HEK293 (cell line): ENCODE results near the gene SIM2.
A peak's percentile ranks its signal among the peaks of the same experiment; 100 is the strongest.

Source experiments
- CTCF ChIA-PET: fragments of 350-600 bp; formaldehyde crosslinking; extraction: SDS; loops from one replicate; lab custom pipeline; 2021; ENCODE audit warnings: antibody characterized with exemption; lab: Yijun Ruan, JAX
- POLR2A ChIA-PET: fragments of 300-600 bp; formaldehyde crosslinking; extraction: SDS; loops from one replicate; lab custom pipeline; 2020; ENCODE audit warnings: antibody characterized with exemption, inconsistent platforms; lab: Yijun Ruan, JAX
- H3K27ac ChIP-seq: fragments of 200-500 bp; sonication (Bioruptor generic); 2 replicates; pipeline ENCODE4 v1.5.1; 2014; ENCODE audit warnings: low read depth, low read length, control low read depth, inconsistent platforms; ENCODE audit errors: extremely low read depth
- H3K36me3 ChIP-seq, 2 experiments: fragments of 200-500 bp in 1 of 2; sonication (Bioruptor generic) in 1 of 2; 1 replicate in 1 of 2; 2 replicates in 1 of 2; pipeline ENCODE4 v1.5.1; 2014 to 2017; ENCODE audit warnings: inconsistent platforms in 2 of 2, low read length in 2 of 2; ENCODE audit not compliant: control insufficient read depth in 2 of 2, insufficient read depth in 1 of 2
- H3K4me1 ChIP-seq: fragments of 200-500 bp; sonication (Bioruptor generic); 2 replicates; pipeline ENCODE4 v1.5.1; 2014; ENCODE audit warnings: mild to moderate bottlenecking, low read length, inconsistent platforms; ENCODE audit not compliant: control insufficient read depth, insufficient read depth
- H3K4me3 ChIP-seq: 2 replicates; pipeline ENCODE4 v1.5.1; 2011; ENCODE audit warnings: low read depth, mild to moderate bottlenecking, control low read depth, low read length, moderate library complexity
- H3K9me3 ChIP-seq: fragments of 200-500 bp; sonication (Bioruptor generic); 2 replicates; pipeline ENCODE4 v1.5.1; 2014; ENCODE audit warnings: low read depth, low read length, inconsistent platforms; ENCODE audit not compliant: control insufficient read depth, insufficient read depth
- EGR2 ChIP-seq: fragments of 450-650 bp; formaldehyde crosslinking; IDR thresholded peaks from 2 replicates; pipeline ENCODE4 v1.5.1; 2016; ENCODE audit warnings: low read depth, missing biosample characterization, missing genetic modification characterization
- GLIS2 ChIP-seq: fragments of 450-650 bp; formaldehyde crosslinking; IDR thresholded peaks from 2 replicates; pipeline ENCODE4 v1.5.1; 2016; ENCODE audit warnings: missing biosample characterization, missing genetic modification characterization
- SP2 ChIP-seq: fragments of 450-650 bp; formaldehyde crosslinking; IDR thresholded peaks from 2 replicates; pipeline ENCODE4 v1.5.1; 2016; ENCODE audit warnings: missing biosample characterization, missing genetic modification characterization
- TCF7L2 ChIP-seq: IDR thresholded peaks from 2 replicates; pipeline ENCODE4 v1.6.1; 2011; ENCODE audit warnings: low read depth, mild to moderate bottlenecking, inconsistent platforms, low read length, moderate library complexity, borderline replicate concordance
- ZBTB1 ChIP-seq: fragments of 450-650 bp; formaldehyde crosslinking; IDR thresholded peaks from 2 replicates; pipeline ENCODE4 v1.5.1; 2016; ENCODE audit warnings: missing biosample characterization, missing genetic modification characterization
- ZBTB7A ChIP-seq: fragments of 450-650 bp; formaldehyde crosslinking; IDR thresholded peaks from 2 replicates; pipeline ENCODE4 v1.5.1; 2016; ENCODE audit warnings: low read depth, missing biosample characterization, missing genetic modification characterization
- ZFP37 ChIP-seq: fragments of 450-650 bp; formaldehyde crosslinking; IDR thresholded peaks from 2 replicates; pipeline ENCODE4 v1.5.1; 2016; ENCODE audit warnings: missing biosample characterization, missing genetic modification characterization
- ZNF169 ChIP-seq: fragments of 450-650 bp; formaldehyde crosslinking; IDR thresholded peaks from 2 replicates; pipeline ENCODE4 v1.5.1; 2016; ENCODE audit warnings: missing biosample characterization, missing genetic modification characterization
- ZNF274 ChIP-seq, 2 experiments: fragments of 200-500 bp in 1 of 2; fragments of 450-650 bp in 1 of 2; sonication (Bioruptor generic) in 1 of 2; formaldehyde crosslinking in 1 of 2; IDR thresholded peaks; 2 replicates each; pipeline versions ENCODE4 v1.5.1 to v1.6.1; 2014 to 2016; ENCODE audit warnings: borderline replicate concordance in 1 of 2, inconsistent platforms in 1 of 2, low read length in 1 of 2, missing biosample characterization in 1 of 2, missing genetic modification characterization in 1 of 2
- ZNF366 ChIP-seq: fragments of 450-650 bp; formaldehyde crosslinking; conservative IDR thresholded peaks from 2 replicates; pipeline ENCODE4 v1.5.1; 2016; ENCODE audit warnings: missing biosample characterization, missing genetic modification characterization
- ZNF473 ChIP-seq: fragments of 450-650 bp; formaldehyde crosslinking; IDR thresholded peaks from 2 replicates; pipeline ENCODE4 v1.5.1; 2017; ENCODE audit warnings: missing biosample characterization, missing genetic modification characterization
- ZNF510 ChIP-seq: fragments of 450-650 bp; formaldehyde crosslinking; IDR thresholded peaks from 2 replicates; pipeline ENCODE4 v1.5.1; 2018; ENCODE audit warnings: mild to moderate bottlenecking, missing genetic modification characterization, missing biosample characterization; ENCODE audit not compliant: insufficient replicate concordance
- ZNF521 ChIP-seq: fragments of 450-650 bp; formaldehyde crosslinking; IDR thresholded peaks from 2 replicates; pipeline ENCODE4 v1.5.1; 2017; ENCODE audit warnings: missing biosample characterization, mild to moderate bottlenecking, missing genetic modification characterization
- ZNF658 ChIP-seq: fragments of 450-650 bp; formaldehyde crosslinking; IDR thresholded peaks from 2 replicates; pipeline ENCODE4; 2016; ENCODE audit warnings: missing biosample characterization, missing genetic modification characterization
- ZNF677 ChIP-seq: fragments of 450-650 bp; IDR thresholded peaks from 2 replicates; pipeline ENCODE4 v1.5.0; 2018; ENCODE audit warnings: missing biosample characterization, mild to moderate bottlenecking, missing genetic modification characterization, moderate library complexity
- ZNF701 ChIP-seq: fragments of 450-650 bp; formaldehyde crosslinking; IDR thresholded peaks from 2 replicates; pipeline ENCODE4 v1.5.1; 2016; ENCODE audit warnings: missing biosample characterization, missing genetic modification characterization
- TF ChIP-seq, protein P1 (sequence below): fragments of 450-650 bp; formaldehyde crosslinking; IDR thresholded peaks from 2 replicates; pipeline ENCODE4 v1.5.1; 2017; ENCODE audit warnings: missing biosample characterization, missing genetic modification characterization
- TF ChIP-seq, protein P2 (sequence below): fragments of 450-650 bp; formaldehyde crosslinking; IDR thresholded peaks from 2 replicates; pipeline ENCODE4 v1.5.1; 2016; ENCODE audit warnings: missing biosample characterization, missing genetic modification characterization
- TF ChIP-seq, protein P3 (sequence below): fragments of 450-650 bp; formaldehyde crosslinking; IDR thresholded peaks from 2 replicates; pipeline ENCODE4 v1.5.1; 2016; ENCODE audit warnings: missing biosample characterization, missing genetic modification characterization
- TF ChIP-seq, protein P4 (sequence below): fragments of 450-650 bp; formaldehyde crosslinking; IDR thresholded peaks from 2 replicates; pipeline ENCODE4 v1.5.1; 2016; ENCODE audit warnings: missing biosample characterization, missing genetic modification characterization

The SIM2 gene

DNA sequence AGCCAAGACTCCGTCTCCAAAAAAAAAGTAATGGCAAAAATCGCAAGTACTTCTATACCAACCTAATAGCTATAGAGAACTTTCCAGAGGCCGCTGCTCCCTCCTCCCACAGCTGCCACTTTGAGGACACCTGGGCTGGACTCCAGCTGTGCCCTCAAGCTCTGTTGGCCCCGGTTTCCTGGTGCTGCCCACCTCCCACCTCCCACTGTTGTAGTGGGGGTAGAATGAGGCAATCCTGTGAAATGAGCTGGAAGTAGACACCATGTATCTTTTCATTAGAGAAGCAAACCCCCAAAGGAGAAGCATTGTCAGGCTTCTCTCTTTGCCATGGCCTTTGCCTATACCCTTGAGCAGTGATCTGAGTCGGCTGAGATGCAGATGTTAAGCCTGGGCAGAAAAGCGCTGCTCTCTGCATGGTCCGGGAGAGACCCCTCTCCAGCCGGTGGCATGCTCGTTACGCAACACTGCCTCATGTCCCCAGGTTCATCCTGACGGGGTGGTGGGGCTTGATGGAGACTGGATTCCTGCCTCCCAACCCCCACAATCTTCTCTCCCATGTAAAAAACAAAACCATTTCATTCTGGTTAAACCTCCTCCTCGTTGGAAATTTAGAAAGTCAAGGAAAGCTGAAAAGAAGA, 39.7 kb downstream of the SIM2 start (continued):
- TF ChIP-seq, protein P1, sequence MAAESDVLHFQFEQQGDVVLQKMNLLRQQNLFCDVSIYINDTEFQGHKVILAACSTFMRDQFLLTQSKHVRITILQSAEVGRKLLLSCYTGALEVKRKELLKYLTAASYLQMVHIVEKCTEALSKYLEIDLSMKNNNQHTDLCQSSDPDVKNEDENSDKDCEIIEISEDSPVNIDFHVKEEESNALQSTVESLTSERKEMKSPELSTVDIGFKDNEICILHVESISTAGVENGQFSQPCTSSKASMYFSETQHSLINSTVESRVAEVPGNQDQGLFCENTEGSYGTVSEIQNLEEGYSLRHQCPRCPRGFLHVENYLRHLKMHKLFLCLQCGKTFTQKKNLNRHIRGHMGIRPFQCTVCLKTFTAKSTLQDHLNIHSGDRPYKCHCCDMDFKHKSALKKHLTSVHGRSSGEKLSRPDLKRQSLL (tag by site-specific recombination): no peak
- no peak for TF ChIP-seq ZBTB7A
- no peak for TF ChIP-seq ZFP37
- peak; percentile 93 for TF ChIP-seq EGR2
- no peak for TF ChIP-seq GLIS2 (tag by site-specific recombination)
- TF ChIP-seq ZNF521 (tag by site-specific recombination): no peak
- no peak for TF ChIP-seq ZNF677 (tag by site-specific recombination)

DNA sequence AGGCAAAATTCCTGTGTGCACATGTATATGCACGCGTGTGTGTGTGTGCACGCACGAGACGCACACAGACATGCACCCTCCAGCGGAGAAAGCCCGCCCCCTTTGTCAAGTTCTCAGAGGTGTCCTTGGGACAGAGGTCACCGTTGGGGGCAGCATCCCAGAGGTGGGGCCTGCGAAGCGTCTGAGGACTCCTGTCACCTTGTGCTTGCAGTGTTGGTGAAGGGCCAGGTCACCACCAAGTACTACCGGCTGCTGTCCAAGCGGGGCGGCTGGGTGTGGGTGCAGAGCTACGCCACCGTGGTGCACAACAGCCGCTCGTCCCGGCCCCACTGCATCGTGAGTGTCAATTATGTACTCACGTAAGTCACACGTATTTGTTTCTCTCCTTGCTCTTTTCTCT, 42.6 kb downstream of the SIM2 start:
- H3K36me3 ChIP-seq: peaks cover 20 to 61% of the 10 kb centered on the region in 2 experiments
- no peaks in the 10 kb centered on the region for H3K4me1 ChIP-seq
- no peaks in the 10 kb centered on the region for H3K9me3 ChIP-seq
- H3K27ac ChIP-seq: no peak overlapping the region
- CTCF ChIA-PET: no interaction called here
- POLR2A ChIA-PET: no interaction called here
- TF ChIP-seq ZNF658 (tag by site-specific recombination) (no peak), SP2 (no peak), ZNF366 (tag by site-specific recombination) (no peak), ZNF510 (tag by site-specific recombination) (no peak), ZNF701 (tag by site-specific recombination) (no peak), ZNF274 (IDR thresholded peaks at IDR 0.05; ENCODE audit: low read length) (no peak), ZNF274 (tag by site-specific recombination; IDR thresholded peaks at IDR 0.05; ENCODE audit: borderline replicate concordance) (no peak), ZNF473 (tag by site-specific recombination) (no peak), TCF7L2 (no peak), ZBTB1 (tag by site-specific recombination) (no peak), ZNF169 (tag by site-specific recombination) (no peak)
- TF ChIP-seq, protein P2, sequence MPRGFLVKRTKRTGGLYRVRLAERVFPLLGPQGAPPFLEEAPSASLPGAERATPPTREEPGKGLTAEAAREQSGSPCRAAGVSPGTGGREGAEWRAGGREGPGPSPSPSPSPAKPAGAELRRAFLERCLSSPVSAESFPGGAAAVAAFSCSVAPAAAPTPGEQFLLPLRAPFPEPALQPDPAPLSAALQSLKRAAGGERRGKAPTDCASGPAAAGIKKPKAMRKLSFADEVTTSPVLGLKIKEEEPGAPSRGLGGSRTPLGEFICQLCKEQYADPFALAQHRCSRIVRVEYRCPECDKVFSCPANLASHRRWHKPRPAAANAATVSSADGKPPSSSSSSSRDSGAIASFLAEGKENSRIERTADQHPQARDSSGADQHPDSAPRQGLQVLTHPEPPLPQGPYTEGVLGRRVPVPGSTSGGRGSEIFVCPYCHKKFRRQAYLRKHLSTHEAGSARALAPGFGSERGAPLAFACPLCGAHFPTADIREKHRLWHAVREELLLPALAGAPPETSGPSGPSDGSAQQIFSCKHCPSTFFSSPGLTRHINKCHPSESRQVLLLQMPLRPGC (tag by site-specific recombination): no peak
- TF ChIP-seq, protein P3, sequence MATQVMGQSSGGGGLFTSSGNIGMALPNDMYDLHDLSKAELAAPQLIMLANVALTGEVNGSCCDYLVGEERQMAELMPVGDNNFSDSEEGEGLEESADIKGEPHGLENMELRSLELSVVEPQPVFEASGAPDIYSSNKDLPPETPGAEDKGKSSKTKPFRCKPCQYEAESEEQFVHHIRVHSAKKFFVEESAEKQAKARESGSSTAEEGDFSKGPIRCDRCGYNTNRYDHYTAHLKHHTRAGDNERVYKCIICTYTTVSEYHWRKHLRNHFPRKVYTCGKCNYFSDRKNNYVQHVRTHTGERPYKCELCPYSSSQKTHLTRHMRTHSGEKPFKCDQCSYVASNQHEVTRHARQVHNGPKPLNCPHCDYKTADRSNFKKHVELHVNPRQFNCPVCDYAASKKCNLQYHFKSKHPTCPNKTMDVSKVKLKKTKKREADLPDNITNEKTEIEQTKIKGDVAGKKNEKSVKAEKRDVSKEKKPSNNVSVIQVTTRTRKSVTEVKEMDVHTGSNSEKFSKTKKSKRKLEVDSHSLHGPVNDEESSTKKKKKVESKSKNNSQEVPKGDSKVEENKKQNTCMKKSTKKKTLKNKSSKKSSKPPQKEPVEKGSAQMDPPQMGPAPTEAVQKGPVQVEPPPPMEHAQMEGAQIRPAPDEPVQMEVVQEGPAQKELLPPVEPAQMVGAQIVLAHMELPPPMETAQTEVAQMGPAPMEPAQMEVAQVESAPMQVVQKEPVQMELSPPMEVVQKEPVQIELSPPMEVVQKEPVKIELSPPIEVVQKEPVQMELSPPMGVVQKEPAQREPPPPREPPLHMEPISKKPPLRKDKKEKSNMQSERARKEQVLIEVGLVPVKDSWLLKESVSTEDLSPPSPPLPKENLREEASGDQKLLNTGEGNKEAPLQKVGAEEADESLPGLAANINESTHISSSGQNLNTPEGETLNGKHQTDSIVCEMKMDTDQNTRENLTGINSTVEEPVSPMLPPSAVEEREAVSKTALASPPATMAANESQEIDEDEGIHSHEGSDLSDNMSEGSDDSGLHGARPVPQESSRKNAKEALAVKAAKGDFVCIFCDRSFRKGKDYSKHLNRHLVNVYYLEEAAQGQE (tag by site-specific recombination): no peak
- TF ChIP-seq, protein P4, sequence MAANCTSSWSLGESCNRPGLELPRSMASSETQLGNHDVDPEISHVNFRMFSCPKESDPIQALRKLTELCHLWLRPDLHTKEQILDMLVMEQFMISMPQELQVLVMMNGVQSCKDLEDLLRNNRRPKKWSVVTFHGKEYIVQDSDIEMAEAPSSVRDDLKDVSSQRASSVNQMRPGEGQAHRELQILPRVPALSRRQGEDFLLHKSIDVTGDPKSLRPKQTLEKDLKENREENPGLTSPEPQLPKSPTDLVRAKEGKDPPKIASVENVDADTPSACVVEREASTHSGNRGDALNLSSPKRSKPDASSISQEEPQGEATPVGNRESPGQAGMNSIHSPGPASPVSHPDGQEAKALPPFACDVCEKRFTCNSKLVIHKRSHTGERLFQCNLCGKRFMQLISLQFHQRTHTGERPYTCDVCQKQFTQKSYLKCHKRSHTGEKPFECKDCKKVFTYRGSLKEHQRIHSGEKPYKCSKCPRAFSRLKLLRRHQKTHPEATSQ (tag by site-specific recombination): no peak
- TF ChIP-seq, all 188 proteins: peak for 0
- no peak overlapping the region for H3K4me3 ChIP-seq
